H9 (cell line): ENCODE data around the gene LMBR1. TPM values are rescaled to one million over a fixed set of nuclear protein-coding genes. Genes with fewer than 3 reads are reported as not detected.
A peak's percentile ranks its signal among the peaks of the same experiment; 100 is the strongest.

Experiments
- DNase-seq: peaks from one replicate; pipeline ENCODE4 v3.0.0-alpha.2; 2017
- H2AFZ ChIP-seq: one replicate; pipeline ENCODE4 v1.6.1; 2013; ENCODE audit warnings: mild to moderate bottlenecking, low read length, control low read depth, moderate library complexity
- H2AK5ac ChIP-seq: 2 replicates; pipeline ENCODE4 v1.6.1; 2013; ENCODE audit warnings: low read length, control low read depth, mixed read lengths; ENCODE audit not compliant: insufficient read length
- H2BK120ac ChIP-seq: one replicate; pipeline ENCODE4 v1.6.1; 2013; ENCODE audit warnings: low read depth, mild to moderate bottlenecking, low read length, control low read depth, inconsistent platforms; ENCODE audit not compliant: poor library complexity, severe bottlenecking
- H2BK12ac ChIP-seq: 2 replicates; pipeline ENCODE4 v1.6.1; 2013; ENCODE audit warnings: low read length, control low read depth, mixed read lengths, low read depth; ENCODE audit not compliant: insufficient read length
- H2BK15ac ChIP-seq: 2 replicates; pipeline ENCODE4 v1.6.1; 2013; ENCODE audit warnings: low read depth, low read length, control low read depth
- H2BK20ac ChIP-seq: one replicate; pipeline ENCODE4 v1.6.1; 2013; ENCODE audit warnings: low read depth, mild to moderate bottlenecking, low read length, control low read depth, inconsistent platforms; ENCODE audit not compliant: poor library complexity, severe bottlenecking
- H2BK5ac ChIP-seq: 2 replicates; pipeline ENCODE4 v1.6.1; 2013; ENCODE audit warnings: low read length, control low read depth, mixed read lengths; ENCODE audit not compliant: insufficient read length
- H3K14ac ChIP-seq: 2 replicates; pipeline ENCODE4 v1.6.1; 2013; ENCODE audit warnings: low read length, control low read depth; ENCODE audit not compliant: insufficient read depth
- H3K18ac ChIP-seq: 2 replicates; pipeline ENCODE4 v1.6.1; 2013; ENCODE audit warnings: low read depth, mild to moderate bottlenecking, mixed read lengths, low read length, control low read depth; ENCODE audit not compliant: insufficient read length
- H3K23ac ChIP-seq: 2 replicates; pipeline ENCODE4 v1.6.1; 2013; ENCODE audit warnings: low read length, control low read depth, mixed read lengths, low read depth; ENCODE audit not compliant: insufficient read length
- H3K23me2 ChIP-seq: 2 replicates; pipeline ENCODE4 v1.6.1; 2013; ENCODE audit warnings: low read depth, mild to moderate bottlenecking, mixed read lengths, low read length, control low read depth; ENCODE audit not compliant: insufficient read length, poor library complexity, severe bottlenecking
- H3K27ac ChIP-seq: 2 replicates; pipeline ENCODE4 v1.5.1; 2013; ENCODE audit warnings: low read length, control low read depth, mixed read lengths, low read depth; ENCODE audit not compliant: insufficient read length
- H3K27me3 ChIP-seq: 2 replicates; pipeline ENCODE4 v1.6.1; 2013; ENCODE audit warnings: low read length, control low read depth, inconsistent platforms; ENCODE audit not compliant: insufficient read depth
- H3K4ac ChIP-seq: 2 replicates; pipeline ENCODE4 v1.6.1; 2013; ENCODE audit warnings: low read depth, mild to moderate bottlenecking, control low read depth, inconsistent platforms, low read length, moderate library complexity
- H3K4me1 ChIP-seq: 2 replicates; pipeline ENCODE4 v1.6.1; 2013; ENCODE audit warnings: low read length, control low read depth, inconsistent platforms; ENCODE audit not compliant: insufficient read depth
- H3K4me2 ChIP-seq: 2 replicates; pipeline ENCODE4 v1.6.1; 2013; ENCODE audit warnings: low read length, control low read depth, mixed read lengths; ENCODE audit not compliant: insufficient read length, insufficient read depth
- H3K56ac ChIP-seq: 2 replicates; pipeline ENCODE4 v1.6.1; 2013; ENCODE audit warnings: low read depth, mild to moderate bottlenecking, mixed read lengths, low read length, control low read depth; ENCODE audit not compliant: insufficient read length
- H3K79me1 ChIP-seq: 2 replicates; pipeline ENCODE4 v1.6.1; 2013; ENCODE audit warnings: low read depth, mild to moderate bottlenecking, moderate library complexity, low read length, control low read depth, inconsistent platforms; ENCODE audit not compliant: insufficient read depth, poor library complexity, severe bottlenecking
- H3K79me2 ChIP-seq: 2 replicates; pipeline ENCODE4 v1.6.1; 2013; ENCODE audit warnings: low read length, control low read depth, inconsistent platforms; ENCODE audit not compliant: insufficient read depth
- H3K9ac ChIP-seq: 2 replicates; pipeline ENCODE4 v1.6.1; 2013; ENCODE audit warnings: low read length, control low read depth, mixed read lengths; ENCODE audit not compliant: insufficient read length; ENCODE audit errors: extremely low read depth
- H3K9me3 ChIP-seq: one replicate; pipeline ENCODE4 v1.6.1; 2013; ENCODE audit warnings: low read depth, low read length, inconsistent platforms; ENCODE audit not compliant: control insufficient read depth
- H3T11ph ChIP-seq: one replicate; pipeline ENCODE4 v1.6.1; 2013; ENCODE audit warnings: mild to moderate bottlenecking, low read length, control low read depth, inconsistent platforms
- H4K20me1 ChIP-seq: one replicate; pipeline ENCODE4 v1.6.1; 2013; ENCODE audit not compliant: control insufficient read depth, insufficient read length, insufficient read depth
- H4K5ac ChIP-seq: 2 replicates; pipeline ENCODE4 v1.6.1; 2013; ENCODE audit warnings: low read depth, mild to moderate bottlenecking, mixed read lengths, low read length, control low read depth; ENCODE audit not compliant: insufficient read length
- H4K8ac ChIP-seq: replicated peaks from 2 replicates; pipeline ENCODE4 v1.6.1; 2013; ENCODE audit warnings: low read length, control low read depth, mixed read lengths, low read depth; ENCODE audit not compliant: insufficient read length
- H4K91ac ChIP-seq: 2 replicates; pipeline ENCODE4 v1.6.1; 2013; ENCODE audit warnings: low read depth, mild to moderate bottlenecking, moderate library complexity, mixed read lengths, low read length, control low read depth; ENCODE audit not compliant: insufficient read length
- H3K27ac Mint-ChIP-seq, 3 experiments: 2 replicates in 2 of 3; 3 replicates in 1 of 3; pipeline ENCODE4 v1.8.0; 2020 to 2021; ENCODE audit warnings: mixed read lengths in 3 of 3, mild to moderate bottlenecking in 1 of 3, moderate library complexity in 1 of 3
- H3K27me3 Mint-ChIP-seq: 2 replicates; pipeline ENCODE4 v1.8.0; 2021; ENCODE audit warnings: low read depth, mild to moderate bottlenecking, moderate library complexity, mixed read lengths
- H3K36me3 Mint-ChIP-seq, 3 experiments: 2 replicates in 2 of 3; 3 replicates in 1 of 3; pipeline ENCODE4 v1.8.0; 2020 to 2021; ENCODE audit warnings: low read depth in 3 of 3, mixed read lengths in 3 of 3; ENCODE audit not compliant: insufficient read depth in 1 of 3
- H3K4me1 Mint-ChIP-seq, 2 experiments: 2 replicates each; pipeline ENCODE4 v1.8.0; 2020; ENCODE audit warnings: mixed read lengths in 2 of 2
- H3K4me3 Mint-ChIP-seq, 2 experiments: 2 replicates in 1 of 2; 3 replicates in 1 of 2; pipeline ENCODE4 v1.8.0; 2020 to 2021; ENCODE audit warnings: mild to moderate bottlenecking in 2 of 2, mixed read lengths in 2 of 2, moderate library complexity in 1 of 2
- H3K9me3 Mint-ChIP-seq, 2 experiments: 2 replicates in 1 of 2; 3 replicates in 1 of 2; pipeline ENCODE4 v1.8.0; 2020; ENCODE audit warnings: mild to moderate bottlenecking in 2 of 2, mixed read lengths in 2 of 2, moderate library complexity in 1 of 2
- CTCF ChIP-seq: fragments of 200-600 bp; sonication (generic); conservative IDR thresholded peaks from 3 replicates; pipeline ENCODE4 v1.8.0; 2021; ENCODE audit warnings: antibody characterized with exemption, mild to moderate bottlenecking
- WGBS: extraction: QIAGEN DNeasy Blood & Tissue Kit; methylation state at CpG from one replicate; pipeline ENCODE4 v1.1.7; 2013; ENCODE audit warnings: missing lambda C conversion rate, low lambda C conversion rate, mixed read lengths; ENCODE audit not compliant: insufficient read length; ENCODE audit errors: extremely low coverage; 5-methylcytosine and 5-hydroxymethylcytosine counted together
- total RNA-seq: library from RNA; stranded (reverse); gene quantifications from 2 replicates; pipeline ENCODE4 v1.2.1, GENCODE V29; 2021

Gene LMBR1
- total RNA-seq, 1 experiment from 2014 or later, result 62.3 TPM

DNA sequence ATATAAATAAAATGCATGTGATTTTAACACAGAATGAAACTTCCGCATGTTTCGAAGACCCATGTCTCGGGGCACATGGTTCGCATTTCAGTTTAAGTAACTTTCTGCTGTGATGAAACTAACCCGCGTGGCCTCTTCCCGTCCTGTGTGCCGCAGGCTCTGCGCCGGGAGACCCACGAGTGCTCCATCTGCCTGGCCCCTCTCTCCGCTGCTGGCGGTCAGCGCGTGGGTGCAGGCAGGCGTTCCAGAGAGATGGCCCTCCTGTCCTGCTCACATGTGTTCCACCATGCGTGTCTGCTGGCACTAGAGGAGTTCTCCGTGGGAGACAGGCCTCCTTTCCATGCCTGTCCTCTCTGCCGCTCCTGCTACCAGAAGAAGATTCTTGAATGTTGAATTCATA lies 216.7 kb downstream of the LMBR1 start:
- H3K27me3 Mint-ChIP-seq, result no peaks in the 10 kb centered on the region
- Histone ChIP-seq H2BK12ac (no peak overlapping the region), H2BK20ac (no peak overlapping the region), H3K9me3 (no peaks in the 10 kb centered on the region), H4K20me1 (no peaks in the 10 kb centered on the region), H2BK15ac (no peak overlapping the region), H2BK120ac (no peak overlapping the region), H3K18ac (no peak overlapping the region), H2AK5ac (no peak overlapping the region), H4K8ac (no peak overlapping the region), H3T11ph (no peak overlapping the region), H3K23ac (no peak overlapping the region), H3K4me1 (no peaks in the 10 kb centered on the region), H4K91ac (no peak overlapping the region), H3K27me3 (no peaks in the 10 kb centered on the region), H3K9ac (no peak overlapping the region), H3K56ac (no peak overlapping the region), H2AFZ (no peak overlapping the region), H3K79me1 (no peaks in the 10 kb centered on the region), H3K79me2 (no peaks in the 10 kb centered on the region), H3K4ac (no peak overlapping the region), H3K27ac (no peak overlapping the region), H3K14ac (no peak overlapping the region; the same call in 1 of the 2 replicates), H4K5ac (no peak overlapping the region), H3K4me2 (no peak overlapping the region), H3K23me2 (no peaks in the 10 kb centered on the region), H2BK5ac (no peak overlapping the region)
- H3K9me3 Mint-ChIP-seq, result no peaks in the 10 kb centered on the region; a peak in 1 of 5 replicates
- DNase-seq, result no peak
- H3K4me1 Mint-ChIP-seq, result peaks cover 18 to 25% of the 10 kb centered on the region in 2 experiments
- H3K27ac Mint-ChIP-seq, result peak overlapping the region in 2 of 3 experiments; percentile 49 to 82; a peak in 2 of 7 replicates
- WGBS, result no CpG with 5 or more reads among the region's 19 CpGs
- H3K4me3 Mint-ChIP-seq, result no peak overlapping the region
- H3K36me3 Mint-ChIP-seq, result peaks cover 15 to 26% (median 20%) of the 10 kb centered on the region in 3 experiments
- TF ChIP-seq CTCF, result no peak
